Stimulated activated CD8-positive, alpha-beta memory T cell treated with anti-CD3 and anti-CD28 coated beads, Interleukin-4, amount 100 ng/mL, for 48 hours (primary cell): ENCODE results near the gene FZD10.

Experiments
- DNase-seq: peaks from one replicate; pipeline ENCODE4 v3.0.0-alpha.2; 2020

The FZD10 gene

DNA sequence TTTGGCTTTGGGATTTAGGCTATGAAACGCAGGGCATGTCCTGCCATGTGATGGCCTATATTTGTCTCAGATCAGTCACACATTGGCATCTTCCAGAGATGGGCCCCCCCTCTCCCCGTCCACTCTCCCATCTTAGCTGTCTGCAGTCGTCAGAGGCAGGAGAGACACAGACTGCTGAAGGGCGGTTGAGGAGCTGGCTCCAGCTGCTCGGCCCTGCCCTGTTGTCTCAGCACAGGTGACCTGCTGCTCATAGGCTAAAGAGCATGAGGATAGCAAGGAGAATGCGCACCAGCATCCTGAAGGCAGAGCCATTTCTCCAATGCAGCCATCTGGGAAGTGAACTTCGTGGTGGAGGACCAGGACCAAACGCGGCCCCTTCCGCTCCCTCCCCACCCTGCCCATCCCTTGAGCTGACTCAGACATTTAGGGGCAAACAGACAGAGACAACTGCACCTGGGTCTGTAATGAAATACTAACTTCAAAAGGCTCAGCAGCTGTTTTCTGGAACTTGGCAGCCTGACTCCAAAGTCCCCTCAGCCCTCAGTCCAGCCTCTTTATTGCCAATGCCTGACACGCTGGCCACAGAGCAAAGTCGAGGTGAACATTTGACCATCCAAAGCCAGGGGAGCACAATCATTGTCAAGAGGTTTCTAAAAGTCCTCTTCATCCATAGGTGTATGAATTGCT, 22.3 kb downstream of the FZD10 start:
- no peak for DNase-seq

- no peak for DNase-seq
Observed at GRCh38 chr12:130185455-130186391, 23.5 kb downstream of the FZD10 start.

- no peak for DNase-seq
Observed at GRCh38 chr12:130186651-130187268, 24.5 kb downstream of the FZD10 start.

DNA sequence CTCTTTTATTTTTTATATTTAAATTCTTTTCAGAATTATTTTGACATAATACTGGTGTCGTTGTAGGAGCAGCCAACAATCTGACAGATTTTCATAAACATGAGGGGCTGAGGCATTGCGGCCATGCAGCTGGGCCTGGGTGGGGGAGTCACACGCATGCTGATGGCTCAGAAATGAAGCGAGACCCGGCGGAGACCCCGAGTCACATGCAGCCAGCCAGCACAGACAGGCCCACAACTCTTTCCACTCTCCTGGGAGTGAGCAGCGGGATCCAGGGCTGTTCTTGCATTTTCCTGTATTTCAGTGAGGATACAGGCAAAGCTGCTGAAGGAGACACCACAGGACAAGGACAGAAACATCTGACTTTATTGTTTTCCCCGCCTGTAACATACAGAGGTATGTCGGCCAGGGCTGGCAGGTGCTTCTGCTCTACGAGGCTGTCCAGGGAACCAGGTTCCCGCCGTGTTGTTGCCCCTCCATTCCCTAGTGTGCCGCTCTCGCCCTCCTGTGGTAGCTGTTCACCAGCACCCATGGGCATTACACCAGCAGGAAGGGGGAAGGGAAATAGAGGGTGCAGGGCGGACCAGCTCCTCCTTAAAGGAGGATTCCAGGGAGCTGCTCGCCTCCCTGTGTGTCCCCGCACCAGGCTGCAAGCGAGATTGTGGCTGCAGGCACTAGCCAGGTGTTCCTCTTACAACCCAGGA, 30.5 kb downstream of the FZD10 start:
- DNase-seq = no peak

- no peak for DNase-seq
Observed at GRCh38 chr12:130194154-130194553, 31.9 kb downstream of the FZD10 start.

- DNase-seq = no peak
Observed at GRCh38 chr12:130195369-130195768, 33.1 kb downstream of the FZD10 start.

DNA sequence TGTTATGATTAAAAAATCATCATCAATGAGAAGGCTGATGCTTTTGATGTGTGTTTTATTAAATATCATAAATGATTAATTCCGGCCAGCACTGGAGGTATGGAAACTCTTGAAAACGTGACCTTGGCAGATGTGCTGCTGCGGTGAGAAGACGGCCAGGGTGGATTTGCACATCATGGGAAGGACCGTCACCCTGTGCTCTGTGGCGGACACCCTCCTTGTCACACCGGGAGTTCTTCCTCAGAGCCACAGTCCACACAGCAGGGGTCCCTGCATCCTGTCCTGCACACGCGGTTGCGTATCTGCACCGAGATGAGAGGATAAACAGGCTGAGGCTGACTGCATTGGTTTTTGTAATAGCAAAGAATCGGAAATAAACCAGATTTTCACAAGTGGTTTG, 33.5 kb downstream of the FZD10 start:
- no peak for DNase-seq

- DNase-seq = no peak
Observed at GRCh38 chr12:130196827-130197226, 34.6 kb downstream of the FZD10 start.

DNA sequence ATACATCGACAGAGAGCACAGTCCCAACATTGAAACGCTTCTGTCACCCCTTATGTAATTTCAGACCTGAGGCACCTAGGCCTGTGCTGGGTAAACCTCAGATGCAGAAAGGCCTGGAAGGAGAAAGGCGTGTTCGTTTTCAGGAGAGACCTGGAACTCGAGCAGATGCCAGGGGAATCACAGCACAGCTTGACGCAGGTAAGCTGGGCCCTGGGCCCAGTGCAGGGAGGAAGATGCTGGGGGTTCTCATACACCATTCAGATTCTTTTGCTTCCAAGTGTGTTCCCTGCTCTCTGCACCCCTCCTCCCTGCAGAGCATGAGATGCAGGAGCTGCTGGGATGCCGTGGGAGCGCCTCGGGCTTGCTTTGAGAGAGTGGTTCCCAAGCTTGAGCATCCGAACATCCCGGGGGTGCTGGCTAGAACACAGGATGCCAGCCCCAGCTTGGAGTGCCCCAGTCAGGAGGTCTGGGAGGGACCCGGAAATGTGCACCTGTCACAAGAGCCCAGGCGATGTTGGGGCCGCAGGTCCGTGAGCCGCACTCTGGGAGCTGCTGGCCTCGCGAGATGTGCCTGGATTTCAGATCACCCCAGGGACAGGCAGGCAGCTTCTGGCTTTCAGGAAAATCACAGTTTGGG, 35.9 kb downstream of the FZD10 start:
- DNase-seq = no peak

DNA sequence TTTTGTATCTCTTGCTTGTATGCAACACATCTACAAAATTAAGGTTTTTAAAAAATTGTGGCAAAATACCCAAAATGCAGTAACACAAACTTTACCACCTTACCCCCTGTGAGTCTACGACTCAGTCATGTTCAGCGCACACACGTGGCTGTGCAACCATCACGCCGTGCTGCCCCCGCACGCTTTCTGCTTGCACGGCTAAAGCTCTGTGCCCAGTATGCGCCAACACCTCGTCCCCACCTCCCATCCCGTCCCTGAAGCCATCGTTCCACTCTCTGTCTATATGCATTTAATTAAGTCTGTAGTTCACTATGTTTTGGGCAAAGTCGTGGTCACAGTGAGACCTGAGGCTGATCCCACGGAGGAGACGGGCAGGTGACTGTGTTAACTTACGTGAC, 36.4 kb downstream of the FZD10 start:
- no peak for DNase-seq

DNA sequence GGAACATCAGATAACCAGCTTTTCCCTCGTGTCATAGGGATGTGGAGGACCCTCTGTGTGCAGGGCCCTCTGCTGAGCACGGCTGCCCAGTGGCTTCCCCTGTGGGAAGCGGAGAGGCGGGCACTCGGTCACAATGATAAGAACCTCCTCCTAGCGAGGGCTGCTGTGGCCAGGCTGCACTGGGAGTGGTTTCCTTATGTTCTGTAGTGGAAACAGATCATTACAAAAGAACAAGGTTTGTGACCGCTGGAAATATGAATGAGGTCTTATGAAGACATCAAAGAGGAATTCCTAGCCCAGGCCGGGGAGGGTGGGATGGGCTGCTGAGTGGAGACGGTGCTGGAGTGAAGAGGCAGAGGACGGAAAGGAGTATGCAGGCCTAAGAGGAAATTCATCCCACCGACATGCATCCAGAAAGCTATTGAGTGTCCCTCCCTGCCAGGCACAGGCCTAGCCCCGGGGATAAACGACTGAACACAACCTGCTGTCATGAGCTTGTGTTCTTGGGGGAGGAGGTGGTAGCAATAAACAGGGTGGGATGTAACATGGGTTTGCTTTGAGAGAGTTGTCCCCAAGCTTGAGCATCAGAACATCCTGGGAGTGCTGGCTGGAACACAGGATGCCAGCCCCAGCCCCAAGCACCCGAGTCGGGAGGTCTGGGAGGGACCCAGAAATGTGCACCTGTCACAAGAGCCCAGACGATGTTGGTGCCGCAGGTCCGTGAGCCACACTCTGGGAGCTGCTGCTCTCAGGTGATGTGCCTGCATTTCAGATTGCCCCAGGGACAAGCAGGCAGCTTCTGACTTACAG, 37.5 kb downstream of the FZD10 start:
- DNase-seq = no peak

- DNase-seq = no peak
Observed at GRCh38 chr12:130200445-130200844, 38.2 kb downstream of the FZD10 start.

DNA sequence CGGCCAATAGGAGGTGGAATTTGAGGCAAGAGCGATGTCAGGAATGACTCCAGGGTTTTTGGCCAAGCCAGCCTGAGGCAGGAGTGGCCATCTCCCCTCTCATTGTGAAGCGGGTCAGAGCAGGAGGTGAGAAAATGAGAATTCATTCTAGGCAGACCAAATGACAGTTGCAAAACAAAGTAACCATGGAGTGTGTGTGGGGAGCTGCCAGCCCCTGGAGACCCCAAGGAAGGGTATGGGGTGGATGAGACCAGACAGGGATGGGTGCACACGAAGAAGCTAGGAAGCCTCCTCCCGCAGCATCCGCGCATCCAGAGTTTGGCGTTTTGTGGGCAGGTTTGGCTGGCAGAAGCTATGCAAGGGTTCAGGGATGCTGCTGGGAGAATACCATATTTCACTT, 38.8 kb downstream of the FZD10 start:
- no peak for DNase-seq

DNA sequence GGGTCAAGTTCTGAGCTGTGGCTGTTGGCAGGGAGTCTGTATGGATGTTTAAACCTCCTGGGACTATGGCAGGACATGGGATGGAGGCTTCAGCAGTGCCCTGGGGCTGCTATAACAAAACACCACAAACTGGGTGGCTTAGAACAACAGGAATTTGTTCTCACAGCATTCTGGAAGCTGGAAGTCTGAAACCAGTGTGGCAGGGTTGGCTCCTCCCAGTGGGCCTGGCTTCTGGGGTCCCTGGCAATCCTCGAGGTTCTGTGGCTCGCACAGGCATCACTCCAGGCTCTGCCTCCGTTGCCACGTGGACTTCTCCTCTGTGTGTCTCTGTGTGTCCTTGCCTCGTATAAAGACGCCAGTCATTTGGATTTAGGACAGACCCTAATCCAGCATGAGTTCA, 39.9 kb downstream of the FZD10 start:
- no peak for DNase-seq

GRCh38 chr12:130203151-130203550, 40.9 kb downstream of the FZD10 start:
- DNase-seq = no peak

DNA sequence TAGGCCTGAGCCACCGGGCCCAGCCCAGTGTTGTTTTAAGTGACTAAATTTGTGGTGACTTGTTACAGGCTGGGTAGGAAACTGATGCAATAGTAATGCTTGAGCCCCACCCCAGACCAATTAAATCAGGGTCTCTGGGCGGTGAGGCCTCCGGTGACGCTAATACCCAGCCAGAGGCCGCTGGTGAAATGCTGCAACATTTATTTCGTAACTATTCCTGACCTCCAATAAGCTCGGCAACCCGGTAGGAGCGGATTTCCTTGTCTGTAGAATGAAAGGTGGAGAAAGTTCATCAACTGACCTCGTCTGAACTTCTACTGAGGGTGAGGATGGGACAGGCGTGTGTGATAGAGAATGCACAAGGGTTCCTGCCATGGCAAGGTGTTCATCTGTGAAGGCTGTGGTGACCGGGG, 42.3 kb downstream of the FZD10 start:
- DNase-seq = no peak

DNA sequence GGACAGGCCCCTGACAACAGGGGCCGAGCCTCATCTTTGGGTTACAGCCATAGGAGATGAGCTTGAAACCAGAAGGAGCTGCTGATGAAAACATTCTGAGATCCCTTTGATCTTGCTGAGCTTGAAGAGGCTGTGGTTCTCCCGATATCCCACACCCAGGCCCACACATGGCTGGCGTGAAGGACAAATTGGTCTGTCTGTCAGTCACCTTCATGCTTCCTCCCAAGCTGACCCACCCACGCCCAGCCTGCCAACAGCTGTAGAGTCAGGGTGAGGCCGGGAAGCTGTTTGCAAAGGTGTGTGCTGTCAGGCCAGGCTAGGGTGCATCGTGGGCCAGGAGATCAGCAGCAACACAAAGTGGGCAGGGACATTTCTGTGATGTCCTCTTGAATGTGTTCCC, 43.2 kb downstream of the FZD10 start:
- DNase-seq = no peak

- DNase-seq = no peak
Observed at GRCh38 chr12:130212384-130212989, 50.2 kb downstream of the FZD10 start.

GRCh38 chr12:130213249-130213648, 51.0 kb downstream of the FZD10 start:
- no peak for DNase-seq

GRCh38 chr12:130214686-130215395, 52.6 kb downstream of the FZD10 start:
- DNase-seq = no peak
